GM18870 (cell line): Measurements from ENCODE around the gene NMBR.
"Not testable (repeated sequence)": the region's sequence is repeated elsewhere in the genome, so short reads cannot be mapped to it uniquely, and the experiment has no call there.

Experiments
- ATAC-seq: cut with Tn5 transposase; IDR thresholded peaks from one replicate; pipeline ENCODE4 v1.9.1; 2021; ENCODE audit warnings: moderate library complexity; ENCODE audit not compliant: unreplicated experiment

The NMBR gene

DNA sequence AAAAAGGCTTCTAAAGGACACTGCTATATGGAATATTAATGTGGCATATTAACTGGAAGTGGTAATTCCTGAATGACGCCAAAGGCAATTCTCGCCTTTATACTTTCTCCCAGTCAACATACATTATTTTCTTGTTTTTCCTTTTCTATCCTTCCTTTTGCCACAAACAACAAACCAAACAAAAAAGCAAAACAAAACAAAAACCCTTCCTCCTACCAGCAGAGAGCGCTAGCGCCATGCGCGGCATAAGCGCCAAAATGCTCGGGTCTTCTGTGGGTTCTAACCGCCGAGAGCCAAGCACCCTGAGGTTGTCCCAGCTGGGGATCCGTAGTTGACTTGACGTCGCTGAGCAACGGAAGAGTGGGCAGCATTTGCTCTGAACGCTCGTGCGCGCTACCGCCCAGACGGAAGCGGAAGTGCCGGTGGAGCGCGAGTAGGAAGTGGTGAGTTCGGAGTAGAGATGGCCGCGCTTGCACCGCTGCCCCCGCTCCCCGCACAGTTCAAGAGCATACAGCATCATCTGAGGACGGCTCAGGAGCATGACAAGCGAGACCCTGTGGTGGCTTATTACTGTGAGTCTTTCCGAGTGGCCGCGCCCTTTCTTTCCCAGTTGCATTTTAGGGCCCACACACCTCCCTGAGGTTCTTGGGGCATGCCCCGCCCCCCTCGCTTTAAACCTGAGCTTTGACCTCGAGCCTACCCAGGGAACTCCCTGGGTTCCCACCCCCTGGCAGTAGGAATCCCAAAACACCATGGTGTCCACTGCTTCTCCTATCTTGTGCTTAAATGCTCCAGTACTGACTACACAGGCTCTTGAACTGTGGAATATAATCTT lies at the start of gene NMBR, which contains the start of gene VTA1:
NMBR (minus strand) TSS at position 295 of the 835 bp plus-strand sequence. CDS start 58,464 bp downstream, outside the sequence.
VTA1 (plus strand) TSS at position 436 of the 835 bp plus-strand sequence; CDS start at position 461, 25 bp downstream.
- peak; percentile 98 for ATAC-seq

DNA sequence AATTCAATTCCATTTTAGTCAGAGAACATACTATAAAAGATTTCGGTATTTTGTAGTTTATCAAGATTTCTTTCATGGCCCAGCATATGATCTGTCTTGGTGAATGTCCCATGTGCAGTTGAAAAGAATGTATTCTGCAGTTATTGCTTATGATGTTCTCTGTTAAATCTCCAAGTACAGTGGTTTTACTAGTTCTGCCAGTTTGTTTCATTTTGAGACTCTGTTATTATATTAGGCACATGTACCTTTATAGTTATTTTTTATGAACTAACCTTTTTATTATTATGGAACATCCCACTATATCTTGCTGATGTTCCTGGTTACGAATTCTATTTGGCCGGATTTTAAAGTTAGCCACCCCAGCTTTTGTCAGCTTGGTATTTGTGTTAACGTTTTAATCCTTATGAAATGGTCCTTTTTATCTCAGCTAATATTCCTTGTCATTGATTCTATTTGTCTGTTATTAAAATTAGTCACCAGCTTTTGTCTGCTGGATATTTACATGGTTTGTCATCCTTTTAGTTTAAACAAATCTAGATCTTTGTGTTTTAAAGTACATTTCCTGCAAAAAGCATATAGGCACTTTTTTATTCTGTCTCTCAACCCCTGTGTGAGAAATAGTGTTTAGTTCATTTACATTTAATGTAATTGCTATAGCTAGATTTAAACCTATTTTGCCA lies 49.1 kb upstream of the NMBR start:
- no peak for ATAC-seq

DNA sequence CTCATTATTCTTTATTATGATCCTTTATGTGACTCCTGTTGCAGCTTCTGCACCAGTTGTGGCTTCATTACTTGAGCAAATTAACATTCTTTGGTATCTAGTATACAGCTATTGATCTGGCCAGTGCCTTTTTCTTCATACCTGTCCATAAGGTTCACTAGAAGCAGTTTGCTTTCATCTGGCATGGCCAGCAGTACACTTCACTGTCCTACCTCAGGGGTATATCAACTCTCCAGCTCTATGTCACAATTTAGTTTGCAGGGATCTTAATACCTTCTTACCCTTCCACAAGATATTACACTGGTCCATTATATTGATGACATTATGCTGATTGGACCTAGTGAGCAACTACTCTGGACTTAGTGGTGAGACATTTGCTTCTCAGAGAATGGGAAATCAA lies 46.7 kb upstream of the NMBR start:
- no peak for ATAC-seq

DNA sequence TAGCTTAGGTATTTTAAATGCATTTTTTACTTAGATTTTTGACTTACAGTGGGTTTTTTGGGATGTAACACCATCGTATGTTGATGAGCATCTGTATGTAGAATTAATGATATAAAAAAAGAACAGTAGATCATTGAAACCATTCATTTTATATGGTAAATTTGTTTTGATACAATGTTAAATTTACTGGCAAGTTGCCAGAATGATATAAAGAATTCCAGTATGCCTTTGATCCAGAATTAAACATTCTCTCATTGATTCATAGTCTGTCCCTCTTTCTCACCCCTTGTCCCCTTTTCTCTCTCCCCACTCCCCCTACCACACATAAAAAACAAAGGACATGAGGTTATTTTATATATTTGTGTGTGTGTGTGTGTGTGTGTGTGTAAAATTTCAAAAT lies 45.4 kb upstream of the NMBR start:
- ATAC-seq: no peak

DNA sequence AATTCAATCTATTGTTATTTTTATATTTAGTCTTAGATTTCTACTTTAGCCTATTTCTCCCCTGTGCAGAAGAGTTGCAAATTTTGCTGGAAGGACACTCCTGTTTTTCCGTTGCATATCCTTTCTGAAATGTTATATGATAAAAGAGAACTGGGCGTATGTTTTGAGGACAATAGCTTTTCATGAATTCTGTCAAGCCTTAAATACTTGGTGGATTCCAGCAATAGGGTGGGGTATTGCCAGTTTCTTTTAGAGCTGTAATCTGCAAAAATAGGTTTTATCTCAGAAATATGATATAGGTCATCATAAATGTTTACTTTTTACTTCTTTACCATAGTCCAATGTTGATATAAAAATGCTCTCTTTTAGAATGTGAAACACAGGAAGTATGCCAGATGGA lies 42.1 kb upstream of the NMBR start:
- ATAC-seq: no peak

DNA sequence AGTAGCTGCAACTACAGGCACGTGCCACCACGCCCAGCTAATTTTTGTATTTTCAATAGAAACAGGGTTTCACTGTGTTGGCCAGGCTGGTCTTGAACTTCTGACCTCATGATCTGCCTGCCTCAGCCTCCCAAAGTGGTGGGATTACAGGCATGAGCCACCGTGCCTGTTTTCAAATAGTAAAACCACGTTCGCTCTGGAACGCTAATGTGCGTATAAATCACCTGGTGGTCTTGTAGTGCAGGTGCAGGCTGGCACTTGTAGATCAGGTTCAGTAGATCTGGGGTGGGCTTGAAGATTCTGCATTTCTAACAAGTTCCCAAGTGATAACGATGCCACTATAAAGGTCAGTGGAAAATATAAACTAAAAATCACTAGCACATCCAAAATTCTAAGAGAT lies 41.4 kb upstream of the NMBR start:
- ATAC-seq: not testable (repeated sequence)

DNA sequence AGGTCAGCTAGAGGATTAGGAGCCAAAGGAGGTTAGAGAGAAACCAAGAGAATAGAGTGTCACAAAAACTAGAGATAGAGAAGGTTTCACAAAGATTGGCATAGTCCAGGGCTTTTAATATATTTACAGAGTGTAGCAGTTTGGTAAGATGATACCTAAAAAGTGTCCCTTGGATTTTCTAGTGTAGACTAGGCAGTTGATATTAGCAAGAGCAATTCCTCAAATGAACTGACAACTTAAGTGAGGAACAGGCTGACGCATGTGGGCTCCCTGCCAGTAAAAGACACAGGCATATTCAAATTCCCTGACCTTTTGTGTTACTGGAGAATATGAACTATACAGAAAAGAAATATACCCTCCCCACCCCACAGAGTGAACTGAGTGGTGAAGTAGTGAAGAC lies 40.3 kb upstream of the NMBR start:
- no peak for ATAC-seq

- no peak for ATAC-seq
These were observed 38.7 kb upstream of the NMBR start for GRCh38 chr6:142185641-142186040.

DNA sequence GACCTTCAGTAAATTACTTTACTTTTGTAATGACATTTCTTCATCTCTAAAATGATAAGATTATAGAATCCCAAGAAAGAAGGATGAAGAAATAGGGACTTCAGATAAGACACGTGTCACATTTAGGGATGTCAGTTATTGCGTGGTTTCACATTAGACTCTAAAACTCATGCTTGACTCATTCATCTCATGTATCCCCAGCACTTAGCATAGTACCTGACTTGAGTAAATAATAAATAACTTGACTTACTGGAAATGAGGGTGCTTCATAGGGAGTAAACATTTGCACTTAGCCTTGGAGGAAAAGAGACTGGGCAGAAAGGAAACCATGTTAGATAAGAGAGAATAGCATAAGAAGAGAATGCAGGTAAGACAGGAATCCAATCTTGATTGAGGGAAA lies 37.4 kb upstream of the NMBR start:
- no peak for ATAC-seq

DNA sequence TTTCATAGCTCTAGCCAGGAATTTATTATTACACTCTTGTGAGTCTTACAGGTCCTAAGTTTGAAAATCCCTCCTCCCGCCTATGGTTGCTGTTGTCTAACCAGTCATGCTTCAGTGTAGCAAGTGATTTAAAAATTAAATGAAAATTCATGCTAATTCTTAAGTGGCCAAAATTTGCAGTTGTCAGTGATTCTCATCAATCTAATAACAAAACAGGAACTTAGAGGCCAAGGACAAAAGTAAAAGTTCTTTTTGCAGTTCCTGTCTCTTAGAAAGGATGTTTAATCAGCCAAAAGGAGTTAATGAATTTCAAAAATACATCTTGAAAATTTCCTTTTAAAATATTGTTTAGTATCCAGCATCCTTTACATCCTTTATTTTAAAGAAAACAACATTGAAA lies 36.4 kb upstream of the NMBR start:
- no peak for ATAC-seq

GRCh38 chr6:142182004-142182403 lies 35.1 kb upstream of the NMBR start:
- ATAC-seq: no peak

GRCh38 chr6:142178129-142178528 lies 31.2 kb upstream of the NMBR start:
- no peak for ATAC-seq

DNA sequence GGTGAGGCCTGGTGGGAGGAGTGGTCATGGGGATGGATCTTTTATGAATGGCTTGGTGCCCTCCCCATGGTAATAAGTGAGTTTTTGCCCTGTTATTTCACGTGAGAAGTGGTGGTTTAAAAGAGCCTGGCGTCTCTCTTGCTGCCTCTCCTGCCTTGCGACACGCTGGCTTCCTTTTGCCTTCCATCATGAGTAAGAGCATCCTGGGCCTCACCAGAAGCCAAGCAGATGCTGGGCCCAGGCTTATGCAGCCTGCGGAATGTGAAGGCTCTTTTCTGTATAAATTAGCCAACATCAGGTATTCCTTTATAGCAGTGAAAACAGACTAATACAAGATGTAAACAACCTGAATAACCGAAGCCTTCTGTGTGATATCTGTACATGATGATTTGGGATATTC lies 27.8 kb upstream of the NMBR start:
- no peak for ATAC-seq

DNA sequence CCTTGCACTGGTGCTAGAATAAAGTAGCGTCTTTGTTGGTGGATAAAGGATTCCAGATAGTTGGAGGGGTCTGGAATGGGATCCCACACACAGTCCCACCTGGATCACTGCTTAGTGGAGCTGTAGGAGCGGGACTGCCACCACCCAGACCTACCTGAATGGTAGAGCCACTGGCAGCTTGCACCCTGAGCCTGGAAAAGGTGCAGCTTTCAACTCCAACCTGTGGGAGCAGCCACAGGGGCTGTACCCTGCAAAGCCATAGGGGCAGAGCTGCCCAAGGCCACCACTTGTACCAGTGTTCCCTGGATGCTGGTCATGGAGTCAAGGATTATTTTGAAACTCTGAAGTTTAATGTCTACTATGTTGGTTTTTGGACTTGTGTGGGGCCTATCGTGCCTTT lies 27.1 kb upstream of the NMBR start:
- no peak for ATAC-seq

DNA sequence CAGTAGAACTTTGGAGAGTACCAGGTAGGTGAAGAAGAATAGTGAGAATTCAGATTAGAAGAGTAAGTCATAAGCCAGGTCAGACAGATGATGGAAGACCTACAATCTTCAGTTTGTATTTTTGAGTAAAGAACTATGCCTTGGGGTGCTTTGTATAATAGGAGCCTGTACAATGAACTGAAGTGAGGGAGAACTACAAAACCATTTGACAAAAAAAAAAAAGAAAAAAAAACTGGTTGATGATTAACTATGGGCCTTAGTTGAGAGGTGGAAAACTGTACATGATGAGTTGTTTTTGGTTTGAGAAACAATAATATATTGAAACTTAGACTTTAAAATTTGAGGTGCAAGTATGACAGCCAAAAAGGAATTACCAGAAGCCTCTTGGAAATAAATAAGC lies 25.8 kb upstream of the NMBR start:
- ATAC-seq: no peak

- ATAC-seq: no peak
These were observed 24.4 kb upstream of the NMBR start for GRCh38 chr6:142171351-142171750.

DNA sequence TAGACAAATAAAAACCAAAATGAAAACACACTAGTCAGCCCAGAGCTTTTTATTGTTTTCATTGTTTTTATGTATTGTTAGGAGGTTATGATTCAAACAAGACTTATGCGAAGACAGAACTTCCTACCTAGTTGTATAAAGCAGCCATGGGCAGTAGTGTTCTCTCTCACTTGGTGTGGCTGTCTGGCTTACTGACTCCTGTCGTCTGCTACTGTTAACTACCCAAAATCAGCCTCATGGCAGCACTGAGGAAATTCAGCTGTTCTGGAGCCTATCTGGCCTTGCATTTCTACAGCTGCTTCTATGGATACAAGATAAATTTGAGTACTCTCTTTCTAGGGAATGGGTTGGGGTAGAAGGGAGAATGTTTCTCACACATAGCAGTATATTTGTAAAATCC lies 20.6 kb upstream of the NMBR start:
- ATAC-seq: no peak

DNA sequence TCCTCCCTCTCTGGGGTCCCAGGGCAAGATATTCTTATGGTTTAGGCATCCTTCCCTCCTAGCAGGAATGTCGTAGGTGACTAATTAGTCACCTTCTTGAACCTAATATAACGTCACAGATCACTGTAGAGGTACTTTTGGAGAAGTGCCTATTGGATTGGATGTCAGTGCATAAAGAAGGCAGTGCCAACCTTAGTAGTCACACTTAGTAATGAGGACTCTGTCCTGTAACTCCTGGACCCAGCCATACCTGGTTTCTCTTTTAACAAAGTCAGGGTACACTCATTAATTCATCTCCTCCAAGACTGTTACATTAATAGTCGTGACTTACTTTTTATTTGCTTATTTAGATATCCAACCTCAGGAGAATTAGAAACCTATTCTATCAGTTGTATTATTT lies 20.1 kb upstream of the NMBR start:
- no peak for ATAC-seq

DNA sequence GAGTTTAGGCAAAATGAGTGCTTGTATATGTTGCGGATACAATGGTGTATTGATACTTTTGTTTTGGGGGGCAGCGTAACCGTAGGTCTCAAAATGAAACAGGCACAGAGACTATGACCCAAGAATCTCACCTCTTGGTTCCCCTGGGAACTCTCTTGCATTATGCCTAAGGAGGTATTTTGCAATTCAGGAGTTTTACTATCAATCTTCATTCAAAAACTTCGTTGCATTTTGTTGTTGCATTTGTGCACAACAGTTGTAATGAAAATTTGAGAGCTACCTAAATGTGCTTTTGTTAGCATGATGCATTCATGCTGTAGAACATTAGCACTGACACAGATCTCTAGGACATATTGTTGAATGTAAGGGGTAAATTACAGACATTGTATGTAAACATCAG lies 18.3 kb upstream of the NMBR start:
- ATAC-seq: no peak

DNA sequence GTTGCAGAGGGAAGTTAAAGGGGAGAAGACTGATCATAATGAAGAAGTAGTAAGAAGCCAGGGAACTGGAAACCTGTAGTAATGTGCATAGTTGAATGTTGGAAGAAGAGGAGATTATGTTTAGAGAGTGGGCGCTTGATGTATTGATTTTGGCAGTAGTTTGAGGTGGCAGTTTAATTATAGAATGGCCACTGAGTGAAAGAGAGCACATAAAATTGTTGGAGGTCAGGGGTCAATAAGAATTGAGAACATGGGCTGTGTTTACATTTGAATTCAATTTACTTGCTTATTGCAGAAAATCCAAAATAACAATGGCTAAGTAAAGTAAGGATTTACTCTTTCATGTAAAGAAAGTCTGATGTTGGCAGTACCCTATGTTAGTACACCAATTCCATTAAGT lies 15.9 kb upstream of the NMBR start:
- ATAC-seq: no peak

- ATAC-seq: not testable (repeated sequence)
These were observed 9.8 kb upstream of the NMBR start for GRCh38 chr6:142156758-142157068.

DNA sequence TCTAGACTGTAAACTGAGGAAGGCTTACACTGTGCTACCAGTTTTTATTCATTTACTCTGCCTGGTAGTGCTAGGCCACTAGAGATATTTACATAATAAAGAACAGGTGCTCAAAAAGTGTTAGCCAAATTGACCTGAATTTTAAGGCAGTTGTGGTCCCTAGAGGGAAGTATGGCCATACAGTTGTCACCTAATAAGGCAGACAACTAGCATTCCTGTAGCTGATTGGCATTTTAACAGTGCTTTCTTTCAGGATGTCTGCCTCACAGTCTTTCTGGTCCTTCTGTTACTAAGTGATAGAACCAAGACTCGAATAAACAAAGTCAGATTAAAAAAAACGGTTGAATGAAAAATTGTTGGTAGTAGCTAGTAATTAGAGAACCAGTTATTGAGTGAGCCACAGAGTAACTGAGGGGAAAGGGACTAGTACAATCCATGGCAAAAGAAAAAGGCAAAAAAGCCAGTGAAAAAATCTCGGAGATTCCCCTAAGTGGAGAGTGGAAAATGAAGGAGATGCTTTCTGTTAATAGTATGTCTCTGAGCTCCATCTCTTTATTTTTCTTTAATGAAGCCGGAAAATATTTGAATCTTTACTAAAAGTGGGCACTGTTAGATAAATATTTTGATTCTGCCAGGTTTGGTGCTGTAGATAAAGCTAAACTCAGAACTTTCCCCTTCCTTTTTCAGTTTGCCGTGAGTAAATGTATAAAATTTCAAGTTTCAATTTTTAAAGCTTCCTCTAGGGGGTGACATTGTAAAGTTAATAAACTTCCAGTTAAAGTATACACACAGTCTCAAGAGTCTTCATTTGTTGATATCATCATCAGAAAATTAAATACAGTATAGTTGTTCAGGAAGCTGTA lies 9.2 kb upstream of the NMBR start:
- peak; percentile 58 for ATAC-seq
